HG02623 (cell line): ENCODE measurements around the gene CHIC1.

Source experiments
- ATAC-seq: cut with Tn5 transposase; IDR thresholded peaks from one replicate; pipeline ENCODE4 v1.9.1; 2021; ENCODE audit warnings: moderate library complexity; ENCODE audit not compliant: unreplicated experiment

The CHIC1 gene

DNA sequence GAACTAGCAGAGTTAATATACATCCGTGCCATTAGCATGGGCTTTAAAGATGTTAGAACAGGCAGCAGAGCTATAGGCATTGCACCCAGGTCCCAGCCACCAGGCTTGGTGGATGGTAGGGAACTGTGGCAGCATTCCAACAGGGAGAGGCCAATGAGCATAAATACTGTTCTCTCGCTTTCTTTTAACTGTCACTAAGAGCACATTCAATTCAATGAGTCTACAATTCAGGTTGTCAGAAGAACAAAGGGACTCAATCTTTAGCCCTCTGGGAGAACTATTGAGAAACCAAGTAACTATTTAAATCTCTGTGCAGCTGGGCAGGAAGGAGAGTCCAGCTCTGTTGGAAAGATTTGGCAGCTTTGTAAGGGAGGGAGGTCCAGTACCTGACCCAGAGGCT is 165.6 kb downstream of the CHIC1 start:
- ATAC-seq = no peak
